Naive thymus-derived CD4-positive, alpha-beta T cell (primary cell): ENCODE measurements around the gene MVK. TPM values are rescaled to one million over a fixed set of nuclear protein-coding genes. Genes with fewer than 3 reads are reported as not detected.

Source experiments
- ATAC-seq: fragments of 150-1000 bp; cut with Tn5 transposase; 2 replicates; pipeline ENCODE4 v1.10.0; 2021; ENCODE audit warnings: mild to moderate bottlenecking, moderate library complexity
- CTCF ChIA-PET: fragments of 350-600 bp; sonication (Branson Sonifier 250); formaldehyde crosslinking; loops from one replicate; lab custom pipeline; 2021; ENCODE audit warnings: antibody characterized with exemption; lab: Charles Lee
- POLR2A ChIA-PET: fragments of 350-600 bp; sonication (Branson Sonifier 250); formaldehyde crosslinking; loops from one replicate; lab custom pipeline; 2021; ENCODE audit warnings: antibody characterized with exemption, inconsistent platforms; lab: Charles Lee
- DNase-seq, 9 donors: peaks; one replicate each; pipeline versions ENCODE4 v3.0.0 to v3.0.0-alpha.2; 2020 to 2022; ENCODE audit warnings: mixed read lengths in 1 of 9
- H3K27ac ChIP-seq: one replicate; pipeline ENCODE4 v1.7.0; 2013; ENCODE audit warnings: mild to moderate bottlenecking, low read depth, low read length, moderate library complexity
- H3K27me3 ChIP-seq, 2 donors: one replicate each; pipeline ENCODE4 v1.7.0; 2013; ENCODE audit warnings: low read length in 2 of 2, mild to moderate bottlenecking in 2 of 2, moderate library complexity in 2 of 2; ENCODE audit not compliant: control insufficient read depth in 2 of 2, insufficient read depth in 2 of 2
- H3K36me3 ChIP-seq, 3 experiments: 1 replicate in 2 of 3; 2 replicates in 1 of 3; pipeline ENCODE4 v1.7.0; 2013; ENCODE audit warnings: low read length in 3 of 3, mild to moderate bottlenecking in 3 of 3, moderate library complexity in 1 of 3; ENCODE audit not compliant: insufficient read depth in 3 of 3, control insufficient read depth in 2 of 3
- H3K4me1 ChIP-seq, 2 donors: one replicate each; pipeline ENCODE4 v1.7.0; 2013; ENCODE audit warnings: low read length in 2 of 2, mild to moderate bottlenecking in 2 of 2, moderate library complexity in 1 of 2; ENCODE audit not compliant: control insufficient read depth in 2 of 2, insufficient read depth in 2 of 2
- H3K4me3 ChIP-seq: 2 replicates; pipeline ENCODE4 v1.7.0; 2013; ENCODE audit warnings: mild to moderate bottlenecking, low read length
- H3K9me3 ChIP-seq, 3 experiments: 1 replicate in 2 of 3; 2 replicates in 1 of 3; pipeline ENCODE4 v1.7.0; 2013; ENCODE audit warnings: low read length in 3 of 3; ENCODE audit not compliant: control insufficient read depth in 2 of 3
- H3K27ac Mint-ChIP-seq, 9 donors: one replicate each; pipeline ENCODE4 v1.8.0; 2020 to 2022; ENCODE audit warnings: mixed read lengths in 9 of 9, mild to moderate bottlenecking in 8 of 9, moderate library complexity in 5 of 9, inconsistent platforms in 2 of 9
- H3K27me3 Mint-ChIP-seq, 5 donors: one replicate each; pipeline ENCODE4 v1.8.0; 2021 to 2022; ENCODE audit warnings: mixed read lengths in 5 of 5, mild to moderate bottlenecking in 1 of 5
- H3K36me3 Mint-ChIP-seq, 5 donors: one replicate each; pipeline ENCODE4 v1.8.0; 2020 to 2022; ENCODE audit warnings: mixed read lengths in 5 of 5, mild to moderate bottlenecking in 3 of 5, inconsistent platforms in 1 of 5
- H3K4me1 Mint-ChIP-seq, 7 donors: one replicate each; pipeline ENCODE4 v1.8.0; 2020 to 2022; ENCODE audit warnings: mixed read lengths in 7 of 7, mild to moderate bottlenecking in 3 of 7, inconsistent platforms in 1 of 7
- H3K4me3 Mint-ChIP-seq, 10 donors: one replicate each; pipeline ENCODE4 v1.8.0; 2020 to 2022; ENCODE audit warnings: mild to moderate bottlenecking in 10 of 10, mixed read lengths in 10 of 10, moderate library complexity in 6 of 10, inconsistent platforms in 2 of 10
- H3K9me3 Mint-ChIP-seq, 11 donors: one replicate each; pipeline ENCODE4 v1.8.0; 2020 to 2022; ENCODE audit warnings: mixed read lengths in 11 of 11, mild to moderate bottlenecking in 4 of 11, inconsistent platforms in 1 of 11, moderate library complexity in 1 of 11
- intact Hi-C, 2 donors: fragments of 100-400 bp; cut with micrococcal nuclease; formaldehyde crosslinking; loops; one replicate each; pipeline ENCODE4 v1.15.1; 2023
- polyA plus RNA-seq, 2 donors: library from polyadenylated mRNA; unstranded; fragments of 300-500 nt; fragmentation: Illumina TruSeq; gene quantifications; one replicate each; pipeline ENCODE4 v1.2.3, GENCODE V29; 2021
- total RNA-seq, 6 experiments: library from RNA in 5 of 6; stranded (reverse) in 5 of 6; gene quantifications; 1 replicate in 5 of 6; 2 replicates in 1 of 6; pipeline ENCODE4 v1.2.3 and lab custom pipeline; 2021 to 2026

Gene MVK
- total and polyA plus RNA-seq, 7 experiments from 2014 or later, result 1.7 to 14.8 (median 11.7) TPM

DNA sequence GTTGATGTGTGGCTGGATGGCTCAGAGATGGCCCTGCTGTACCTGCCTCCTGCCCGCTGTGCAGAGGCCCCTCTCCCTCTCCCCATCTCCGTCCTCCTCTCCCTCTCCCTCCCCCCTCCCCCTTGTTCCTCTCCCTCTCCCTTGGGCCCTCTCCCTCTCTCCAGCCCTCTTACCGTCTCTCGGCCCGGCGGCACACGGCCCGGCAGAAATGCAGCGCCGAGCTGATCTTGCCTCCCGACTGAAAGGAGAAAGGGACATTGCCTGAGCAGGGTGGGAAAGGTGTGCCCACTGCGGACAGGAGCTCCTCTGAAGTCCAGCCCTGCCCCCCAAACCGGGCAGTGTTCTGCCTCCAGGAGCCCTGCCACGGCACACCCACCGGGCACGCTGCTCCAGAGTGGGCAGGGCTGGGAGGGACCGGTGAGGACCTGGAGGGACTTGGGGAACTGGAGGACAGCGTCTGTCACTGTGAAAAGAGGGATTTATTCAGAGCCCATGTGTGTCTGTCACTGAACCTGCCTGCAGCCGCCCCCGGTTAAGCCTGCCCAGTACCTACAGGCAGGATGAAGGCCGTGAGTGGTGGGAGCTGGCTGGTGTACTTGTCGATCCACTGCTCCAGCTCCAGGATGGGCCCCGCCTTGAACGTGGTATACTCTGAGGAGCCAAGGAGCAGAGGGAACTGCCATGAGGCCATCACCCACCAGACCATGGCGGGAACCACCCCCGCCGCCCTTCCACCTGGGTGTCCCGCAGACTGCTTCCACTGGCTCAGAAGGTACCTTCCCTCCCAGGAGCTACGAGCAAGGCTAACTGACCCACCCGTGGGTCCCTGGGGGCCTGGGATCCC is 12.5 kb upstream of the MVK start:
- intact Hi-C loops, result no loop called here
- Histone ChIP-seq H3K9me3 (peaks cover 0 to 8% (median 0%) of the 10 kb centered on the region in 3 experiments), H3K27ac (no peak overlapping the region), H3K27me3 (no peaks in the 10 kb centered on the region), H3K4me1 (no peaks in the 10 kb centered on the region), H3K4me3 (no peak overlapping the region), H3K36me3 (peaks cover 0 to 44% (median 0%) of the 10 kb centered on the region in 3 experiments)
- Mint-ChIP-seq H3K9me3 (peaks cover 0 to 11% (median 0%) of the 10 kb centered on the region in 11 donors), H3K27ac (no peak overlapping the region), H3K4me1 (no peaks in the 10 kb centered on the region), H3K27me3 (no peaks in the 10 kb centered on the region), H3K4me3 (no peak overlapping the region), H3K36me3 (peaks cover 5 to 39% (median 16%) of the 10 kb centered on the region in 5 donors)
- POLR2A ChIA-PET, result interaction anchor here (1.0 kb wide), 1 partner anchor 9 kb away, joined by 4 read pairs; no protein-coding TSS in a partner anchor
- CTCF ChIA-PET, result no interaction called here
- ATAC-seq (no peak), DNase-seq (no peak)

DNA sequence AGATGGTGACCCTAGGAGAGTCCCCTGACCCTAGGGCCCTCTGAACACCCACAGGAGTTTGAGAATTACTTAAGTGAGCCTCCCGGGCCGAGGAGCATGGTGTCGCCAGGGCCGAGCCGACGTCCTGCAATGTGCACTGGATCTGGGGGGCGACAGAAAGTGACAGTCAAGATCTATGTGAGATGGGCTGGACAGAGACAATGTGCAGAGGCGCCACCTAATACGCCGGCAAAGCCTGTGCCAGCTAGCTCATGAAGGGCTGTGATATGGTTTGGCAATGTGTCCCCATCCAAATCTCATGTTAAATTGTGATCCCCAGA is 11.9 kb upstream of the MVK start:
- ATAC-seq, result no peak
- Histone ChIP-seq H3K4me3 (no peak overlapping the region), H3K9me3 (peaks cover 0 to 8% (median 0%) of the 10 kb centered on the region in 3 experiments), H3K27me3 (no peaks in the 10 kb centered on the region), H3K27ac (no peak overlapping the region), H3K36me3 (peaks cover 0 to 49% (median 0%) of the 10 kb centered on the region in 3 experiments), H3K4me1 (no peaks in the 10 kb centered on the region)
- no peak for DNase-seq
- Mint-ChIP-seq H3K9me3 (peaks cover 0 to 11% (median 0%) of the 10 kb centered on the region in 11 donors), H3K36me3 (peaks cover 5 to 43% (median 16%) of the 10 kb centered on the region in 5 donors), H3K4me3 (no peak overlapping the region), H3K27ac (no peak overlapping the region), H3K4me1 (no peaks in the 10 kb centered on the region), H3K27me3 (no peaks in the 10 kb centered on the region)
- CTCF ChIA-PET, result no interaction called here
- POLR2A ChIA-PET, result no interaction called here
- intact Hi-C loops, result no loop called here

DNA sequence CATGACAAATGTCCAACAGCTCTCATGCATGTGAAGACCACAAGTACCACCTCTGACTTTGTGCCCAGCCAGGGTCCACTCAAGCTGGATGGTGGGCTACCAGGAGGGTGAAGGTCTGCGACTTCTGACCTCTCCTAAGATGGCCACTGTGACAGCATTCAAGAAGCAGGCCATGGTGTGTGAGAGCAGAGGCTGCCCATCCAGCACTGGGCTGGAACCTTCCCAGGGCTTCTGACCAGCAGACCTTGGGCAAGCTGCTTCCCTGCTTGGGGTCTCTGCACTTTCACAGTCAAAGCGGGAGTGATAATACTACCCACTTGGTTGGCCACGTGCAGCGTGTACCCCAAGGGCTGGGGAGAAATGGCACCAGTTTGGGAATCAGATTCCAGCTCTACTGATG is 10.7 kb upstream of the MVK start:
- ChIA-PET CTCF (interaction anchor here (0.9 kb wide), 1 partner anchor 246 kb away, joined by 3 read pairs; no protein-coding TSS in a partner anchor), POLR2A (no interaction called here)
- Histone ChIP-seq H3K4me1 (no peaks in the 10 kb centered on the region), H3K27ac (no peak overlapping the region), H3K9me3 (peaks cover 0 to 8% (median 0%) of the 10 kb centered on the region in 3 experiments), H3K36me3 (peaks cover 0 to 61% (median 0%) of the 10 kb centered on the region in 3 experiments), H3K27me3 (no peaks in the 10 kb centered on the region), H3K4me3 (no peak overlapping the region)
- Mint-ChIP-seq H3K4me1 (no peaks in the 10 kb centered on the region), H3K27ac (no peak overlapping the region), H3K36me3 (peaks cover 5 to 53% (median 17%) of the 10 kb centered on the region in 5 donors), H3K27me3 (no peaks in the 10 kb centered on the region), H3K4me3 (no peak overlapping the region), H3K9me3 (peaks cover 0 to 11% (median 0%) of the 10 kb centered on the region in 11 donors)
- ATAC-seq, result no peak
- no peak for DNase-seq
- intact Hi-C loops, result no loop called here

DNA sequence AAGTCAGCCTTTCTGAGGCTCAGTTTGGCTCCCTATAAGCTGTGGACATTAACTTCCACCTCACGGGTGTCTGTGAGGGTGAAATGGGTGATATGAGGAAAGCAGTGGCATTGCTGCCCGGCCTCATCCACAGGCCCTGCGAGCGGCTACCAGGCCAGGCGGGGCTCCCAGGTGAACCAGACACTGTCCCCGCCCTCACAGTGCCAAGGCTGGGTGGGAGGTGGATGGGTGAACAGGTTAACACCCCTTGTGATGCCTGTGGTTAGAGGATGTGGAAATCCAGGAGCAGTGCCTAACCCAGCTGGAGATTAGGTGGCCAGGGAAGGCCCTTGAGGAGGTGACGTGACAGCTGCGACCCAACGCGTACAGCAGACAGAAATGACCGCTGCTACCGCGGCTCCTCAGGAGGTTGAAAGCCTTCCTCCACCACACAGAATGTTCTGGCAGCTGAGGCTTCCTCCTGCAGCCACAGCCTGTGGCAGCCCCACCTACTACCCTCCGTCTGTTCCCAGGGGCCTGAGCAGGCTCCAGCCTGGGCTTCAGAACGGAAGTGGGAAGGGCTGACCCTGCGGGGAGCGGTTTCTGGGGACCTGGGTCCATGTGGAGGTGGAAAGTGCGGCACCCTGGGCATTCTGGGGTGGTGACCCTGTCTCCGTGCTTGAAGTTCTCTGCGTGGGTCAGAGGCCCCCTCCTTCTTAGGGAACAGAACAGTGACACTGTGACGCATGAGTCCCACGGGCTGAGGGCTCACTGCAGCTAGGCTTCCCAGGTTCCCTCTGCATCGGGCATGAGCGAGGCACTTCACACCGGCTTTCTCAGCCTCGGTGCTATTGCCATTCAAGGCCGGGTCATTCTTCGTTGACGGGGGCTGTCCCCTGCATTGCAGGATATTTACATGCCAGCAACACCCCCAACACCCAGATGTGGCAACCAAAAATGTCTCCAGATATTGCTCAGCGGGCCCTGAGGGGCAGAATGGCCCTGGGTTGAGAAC is 10.0 kb upstream of the MVK start:
- DNase-seq (no peak), ATAC-seq (no peak)
- H3K4me1 Mint-ChIP-seq, result no peaks in the 10 kb centered on the region
- H3K4me3 Mint-ChIP-seq, result no peak overlapping the region
- intact Hi-C loops, result no loop called here
- Histone ChIP-seq H3K4me3 (no peak overlapping the region), H3K9me3 (peaks cover 0 to 8% (median 0%) of the 10 kb centered on the region in 3 experiments), H3K27me3 (no peaks in the 10 kb centered on the region), H3K27ac (no peak overlapping the region), H3K36me3 (peaks cover 0 to 68% (median 0%) of the 10 kb centered on the region in 3 experiments), H3K4me1 (no peaks in the 10 kb centered on the region)
- ChIA-PET POLR2A (no interaction called here), CTCF (interaction anchor here (0.9 kb wide), 1 partner anchor 247 kb away, joined by 3 read pairs; no protein-coding TSS in a partner anchor)
- H3K27me3 Mint-ChIP-seq, result no peaks in the 10 kb centered on the region
- H3K27ac Mint-ChIP-seq, result no peak overlapping the region
- peaks cover 5 to 57% (median 22%) of the 10 kb centered on the region in 5 donors for H3K36me3 Mint-ChIP-seq
- H3K9me3 Mint-ChIP-seq, result peaks cover 0 to 11% (median 0%) of the 10 kb centered on the region in 11 donors

DNA sequence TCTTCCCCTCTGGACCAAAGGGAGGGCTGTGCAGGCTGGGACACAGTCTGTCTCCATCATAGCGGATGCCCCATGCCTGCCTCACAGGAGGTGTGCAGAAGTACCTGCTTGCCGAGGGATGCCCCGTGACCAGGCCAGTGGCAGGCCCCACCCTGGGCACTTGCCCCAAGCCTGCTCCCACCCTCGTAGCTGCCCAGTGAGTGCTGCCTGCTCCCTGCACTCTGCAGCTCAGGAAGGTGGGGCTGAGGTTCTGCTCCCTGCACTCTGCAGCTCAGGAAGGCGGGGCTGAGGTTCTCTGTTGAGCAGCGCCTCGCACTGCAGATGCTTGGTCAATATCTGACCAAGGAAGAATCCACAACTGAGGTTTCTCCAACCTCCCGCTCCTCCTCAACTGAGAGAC is 7.2 kb upstream of the MVK start:
- H3K27me3 Mint-ChIP-seq, result no peaks in the 10 kb centered on the region
- POLR2A ChIA-PET, result no interaction called here

DNA sequence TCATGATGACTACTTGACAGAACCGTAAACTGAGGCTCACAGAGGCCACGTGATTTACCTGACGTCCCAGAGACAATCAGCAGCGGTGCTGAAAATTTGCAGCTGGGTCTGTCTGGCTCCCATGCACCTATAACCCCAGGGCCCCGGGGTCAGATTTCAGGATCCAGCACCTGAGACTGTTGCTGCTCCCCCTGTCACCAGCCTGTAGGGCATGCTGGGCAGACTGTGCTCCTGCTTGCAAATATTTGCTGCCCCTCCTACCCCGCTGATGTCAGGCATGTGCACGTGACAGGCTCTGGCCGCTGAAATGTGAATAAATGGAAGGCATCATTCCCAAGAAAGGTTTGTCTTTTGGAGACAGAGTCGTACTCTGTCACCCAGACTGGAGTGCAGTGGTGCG is 6.3 kb upstream of the MVK start:
- ChIA-PET CTCF (no interaction called here), POLR2A (no interaction called here)
- peaks cover 3 to 14% (median 8%) of the 10 kb centered on the region in 7 donors for H3K4me1 Mint-ChIP-seq
- intact Hi-C loops, result no loop called here
- no peak overlapping the region for H3K4me3 Mint-ChIP-seq
- DNase-seq (no peak), ATAC-seq (no peak)
- H3K27ac Mint-ChIP-seq, result no peak overlapping the region
- Histone ChIP-seq H3K27me3 (no peaks in the 10 kb centered on the region), H3K36me3 (peaks cover 0 to 63% (median 0%) of the 10 kb centered on the region in 3 experiments), H3K4me3 (no peak overlapping the region), H3K4me1 (peaks cover 0 to 1% of the 10 kb centered on the region in 2 donors), H3K9me3 (peaks cover 0 to 4% (median 0%) of the 10 kb centered on the region in 3 experiments), H3K27ac (no peak overlapping the region)
- H3K36me3 Mint-ChIP-seq, result peaks cover 2 to 58% (median 14%) of the 10 kb centered on the region in 5 donors
- H3K9me3 Mint-ChIP-seq, result peaks cover 0 to 3% (median 0%) of the 10 kb centered on the region in 11 donors
- no peaks in the 10 kb centered on the region for H3K27me3 Mint-ChIP-seq

More for the DNA sequence above, 7.2 kb upstream of the MVK start:
- no peaks in the 10 kb centered on the region for H3K27me3 ChIP-seq
- intact Hi-C loops, result no loop called here
- H3K36me3 Mint-ChIP-seq, result peaks cover 5 to 66% (median 22%) of the 10 kb centered on the region in 5 donors
- no peak overlapping the region for H3K4me3 ChIP-seq
- no peak for DNase-seq
- no peaks in the 10 kb centered on the region for H3K4me1 ChIP-seq
- peaks cover 0 to 9% (median 4%) of the 10 kb centered on the region in 7 donors for H3K4me1 Mint-ChIP-seq
- no peak overlapping the region for H3K27ac ChIP-seq
- H3K9me3 ChIP-seq, result peaks cover 0 to 8% (median 0%) of the 10 kb centered on the region in 3 experiments
- peak overlapping the region in 1 of 9 donors; percentile 18 for H3K27ac Mint-ChIP-seq
- CTCF ChIA-PET, result no interaction called here
- H3K4me3 Mint-ChIP-seq, result no peak overlapping the region
- peaks cover 0 to 72% (median 0%) of the 10 kb centered on the region in 3 experiments for H3K36me3 ChIP-seq
- H3K9me3 Mint-ChIP-seq, result peaks cover 0 to 11% (median 0%) of the 10 kb centered on the region in 11 donors
- no peak for ATAC-seq
